Heart left ventricle (tissue), 13 donors: ENCODE data around the gene RAG1.

Experiments
- POLR2A ChIP-seq, 2 donors: fragments of 450-650 bp; IDR thresholded peaks; one replicate each; pipeline ENCODE4 v1.6.1; 2017; ENCODE audit warnings: antibody characterized with exemption in 2 of 2, mild to moderate bottlenecking in 2 of 2, moderate library complexity in 2 of 2
- TF ChIP-seq, protein P1 (sequence below), 12 donors: fragments of 200-600 bp; sonication (generic) in 4 of 12; IDR thresholded peaks; one replicate each; pipeline versions ENCODE4 v1.5.0 to v1.8.0; 2018 to 2022; ENCODE audit warnings: antibody characterized with exemption in 12 of 12, mild to moderate bottlenecking in 5 of 12
- donor health status: ischemic (EF 13 %, LVEDD 7.1; RV severe dilation, severe dysfunction).
- donor health status: DM: no; HTN: yes; CAD: no.
- donor health status: DM: no; HTN: no; CAD: no.
- donor health status: ischemic (EF 25% LVEDD 6.9; RV normal size, moderate dysfunction).
- donor health status: ischemic (EF 25% LVEDD 5.7; RV mildly dilated, moderate dysfunction).
- donor health status: ischemic (EF 35%, LVEDD 5.7; RV mildly dilated, moderate dysfunction).
- donor health status: nonischemic (EF 11% LVEDD 7.7; RV severe dilation, severe dysfunction).
- donor health status: DM: yes; HTN: yes; CAD: no.
- donor health status: PGD.
- donor health status: ischemic (EF 29% LVEDD 5.4; RV normal size, mild dysfunction).
- donor health status: nonischemic (EF 23%, LVEDD 6.1; RV moderate dilation, normal function).

DNA sequence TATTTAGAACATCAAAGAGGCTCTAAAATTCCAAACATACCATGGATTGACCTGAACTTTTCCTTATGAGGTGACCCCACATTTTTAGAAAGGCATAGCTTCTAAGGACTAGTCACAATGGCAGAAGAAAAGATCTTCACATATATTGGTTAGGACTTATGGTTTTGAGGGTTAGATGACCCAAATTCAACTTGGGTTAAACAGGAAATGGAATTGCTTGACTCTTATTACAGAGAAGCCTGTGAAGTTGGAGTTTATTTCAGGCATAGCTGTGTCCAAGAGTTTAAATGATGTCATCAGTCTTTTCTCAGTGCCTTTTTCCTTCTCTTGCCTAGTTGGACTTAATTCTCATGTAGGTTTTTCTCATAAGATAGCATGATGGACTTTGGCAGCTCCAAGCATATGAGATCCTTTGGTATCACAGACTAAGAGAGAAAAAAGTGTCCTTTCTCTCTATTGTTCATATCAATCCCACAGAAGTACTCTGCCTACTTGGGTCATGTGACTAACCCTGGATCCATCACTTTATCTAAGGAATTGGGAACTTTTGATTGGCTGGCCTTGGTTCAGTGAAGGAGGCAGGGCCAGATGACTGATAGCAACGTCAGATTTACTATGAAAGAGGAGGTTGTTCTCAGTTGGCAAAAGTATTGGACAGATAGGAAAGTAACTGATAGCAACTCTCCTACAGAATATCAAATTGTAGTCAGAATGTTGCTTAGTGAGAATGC lies 17.3 kb upstream of the RAG1 start:
- TF ChIP-seq POLR2A (IDR thresholded peaks at IDR 0.05), result no peak
- TF ChIP-seq, protein P1, sequence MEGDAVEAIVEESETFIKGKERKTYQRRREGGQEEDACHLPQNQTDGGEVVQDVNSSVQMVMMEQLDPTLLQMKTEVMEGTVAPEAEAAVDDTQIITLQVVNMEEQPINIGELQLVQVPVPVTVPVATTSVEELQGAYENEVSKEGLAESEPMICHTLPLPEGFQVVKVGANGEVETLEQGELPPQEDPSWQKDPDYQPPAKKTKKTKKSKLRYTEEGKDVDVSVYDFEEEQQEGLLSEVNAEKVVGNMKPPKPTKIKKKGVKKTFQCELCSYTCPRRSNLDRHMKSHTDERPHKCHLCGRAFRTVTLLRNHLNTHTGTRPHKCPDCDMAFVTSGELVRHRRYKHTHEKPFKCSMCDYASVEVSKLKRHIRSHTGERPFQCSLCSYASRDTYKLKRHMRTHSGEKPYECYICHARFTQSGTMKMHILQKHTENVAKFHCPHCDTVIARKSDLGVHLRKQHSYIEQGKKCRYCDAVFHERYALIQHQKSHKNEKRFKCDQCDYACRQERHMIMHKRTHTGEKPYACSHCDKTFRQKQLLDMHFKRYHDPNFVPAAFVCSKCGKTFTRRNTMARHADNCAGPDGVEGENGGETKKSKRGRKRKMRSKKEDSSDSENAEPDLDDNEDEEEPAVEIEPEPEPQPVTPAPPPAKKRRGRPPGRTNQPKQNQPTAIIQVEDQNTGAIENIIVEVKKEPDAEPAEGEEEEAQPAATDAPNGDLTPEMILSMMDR (IDR thresholded peaks at IDR 0.05), result no peak
